HG02884 (cell line): ENCODE results near the gene UBB.
A peak's percentile ranks its signal among the peaks of the same experiment; 100 is the strongest.
"Not testable (repeated sequence)": the region's sequence is repeated elsewhere in the genome, so short reads cannot be mapped to it uniquely, and the experiment has no call there.

Experiments
- ATAC-seq: cut with Tn5 transposase; IDR thresholded peaks from one replicate; pipeline ENCODE4 v1.9.1; 2021; ENCODE audit warnings: mild to moderate bottlenecking, moderate library complexity; ENCODE audit not compliant: unreplicated experiment

Gene UBB

GRCh38 chr17:16374146-16374938 lies 6.5 kb upstream of the UBB start:
- ATAC-seq = no peak

DNA sequence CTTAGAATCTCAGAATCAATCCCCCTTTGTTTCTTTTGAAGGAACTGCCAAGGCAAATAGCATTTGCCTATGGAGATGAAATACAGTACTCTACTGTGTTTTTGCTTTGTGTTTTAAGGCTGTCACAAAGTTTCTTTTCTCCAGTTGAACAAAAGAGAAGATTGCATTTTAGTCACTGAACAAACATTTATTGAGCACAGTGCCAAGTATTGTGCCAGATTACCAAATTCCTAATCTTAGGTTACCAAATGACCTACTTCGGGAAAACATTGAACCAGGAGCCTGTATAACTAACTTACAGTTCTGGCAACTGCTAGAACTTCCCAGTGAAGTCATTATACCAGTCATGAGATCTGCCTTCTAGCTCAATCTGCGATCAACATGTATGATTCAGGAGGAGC lies 3.0 kb upstream of the UBB start:
- no peak for ATAC-seq

DNA sequence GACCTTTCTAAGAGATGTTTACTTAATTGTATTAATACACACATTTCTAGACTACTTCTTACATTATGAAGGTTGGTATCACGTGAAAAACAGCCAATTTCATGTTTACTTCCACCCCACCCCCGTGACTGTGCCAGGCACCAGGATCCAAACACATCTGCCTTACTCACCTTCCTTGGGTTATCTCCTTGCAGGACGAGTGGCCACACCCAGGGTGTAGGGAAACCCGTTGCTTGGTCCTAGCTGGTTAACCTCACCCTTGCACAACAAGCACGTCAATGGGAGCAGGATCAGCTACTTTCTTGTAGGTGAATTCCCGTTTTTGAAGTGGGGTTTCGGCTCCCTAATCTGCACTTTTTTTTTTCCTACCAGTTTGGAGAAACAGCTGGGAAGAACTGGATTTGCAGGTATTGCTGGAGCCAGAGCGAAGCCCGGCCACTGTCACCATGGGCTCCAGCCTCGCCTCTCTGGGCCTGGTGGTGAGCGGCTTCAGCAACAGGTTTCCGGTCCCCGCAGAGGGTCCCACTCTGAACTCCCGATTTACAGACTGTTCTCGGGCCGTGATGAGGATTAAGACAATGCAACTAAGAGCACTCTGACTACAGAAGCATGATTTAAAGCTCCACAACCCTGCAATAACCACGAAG lies 2.1 kb upstream of the UBB start:
- ATAC-seq = no peak

DNA sequence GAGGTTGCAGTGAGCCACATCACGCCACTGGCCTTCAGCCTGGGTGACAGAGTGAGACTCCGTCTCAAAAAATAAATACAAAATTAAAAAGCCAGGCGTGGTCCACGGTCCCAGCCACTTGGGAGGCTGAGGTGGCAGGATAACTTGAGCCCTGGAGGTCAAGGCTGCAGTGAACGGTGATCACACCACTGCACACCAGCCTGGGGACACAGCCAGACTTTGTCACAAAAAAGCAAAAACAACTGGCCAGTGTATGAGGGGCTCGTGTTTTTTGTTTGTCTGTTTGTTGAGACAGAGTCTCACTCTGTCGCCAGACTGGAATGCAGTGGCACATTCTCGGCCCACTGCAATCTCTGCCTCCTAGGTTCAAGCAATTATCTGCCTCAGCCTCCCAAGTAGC lies 1.2 kb upstream of the UBB start:
- no peak for ATAC-seq

DNA sequence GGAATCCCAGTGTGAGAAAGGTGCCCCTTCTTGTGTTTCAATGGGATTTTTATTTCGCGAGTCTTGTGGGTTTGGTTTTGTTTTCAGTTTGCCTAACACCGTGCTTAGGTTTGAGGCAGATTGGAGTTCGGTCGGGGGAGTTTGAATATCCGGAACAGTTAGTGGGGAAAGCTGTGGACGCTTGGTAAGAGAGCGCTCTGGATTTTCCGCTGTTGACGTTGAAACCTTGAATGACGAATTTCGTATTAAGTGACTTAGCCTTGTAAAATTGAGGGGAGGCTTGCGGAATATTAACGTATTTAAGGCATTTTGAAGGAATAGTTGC lies 567 bp downstream of the UBB start:
- no peak for ATAC-seq

DNA sequence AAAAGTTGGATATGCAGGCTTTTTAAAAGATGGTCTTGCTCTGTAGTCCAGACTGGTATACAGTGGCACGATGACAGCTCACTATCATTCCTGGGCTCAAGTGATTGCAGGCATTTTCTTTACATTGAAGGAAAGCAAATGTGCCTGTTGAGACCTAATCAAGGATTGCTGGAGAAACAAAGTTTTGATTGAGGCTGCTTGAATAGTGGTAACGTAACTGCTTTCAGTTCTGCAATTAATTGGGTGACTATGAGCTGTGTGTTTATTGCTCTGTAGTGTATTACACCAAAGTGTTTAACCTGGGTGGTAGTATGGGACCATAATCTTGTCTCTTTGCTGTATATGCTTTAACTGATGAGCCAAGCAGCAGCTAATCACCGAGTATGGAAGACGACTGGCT lies 2.3 kb downstream of the UBB start:
- ATAC-seq = no peak

GRCh38 chr17:16383772-16384287 lies 2.9 kb downstream of the UBB start:
- no peak for ATAC-seq

DNA sequence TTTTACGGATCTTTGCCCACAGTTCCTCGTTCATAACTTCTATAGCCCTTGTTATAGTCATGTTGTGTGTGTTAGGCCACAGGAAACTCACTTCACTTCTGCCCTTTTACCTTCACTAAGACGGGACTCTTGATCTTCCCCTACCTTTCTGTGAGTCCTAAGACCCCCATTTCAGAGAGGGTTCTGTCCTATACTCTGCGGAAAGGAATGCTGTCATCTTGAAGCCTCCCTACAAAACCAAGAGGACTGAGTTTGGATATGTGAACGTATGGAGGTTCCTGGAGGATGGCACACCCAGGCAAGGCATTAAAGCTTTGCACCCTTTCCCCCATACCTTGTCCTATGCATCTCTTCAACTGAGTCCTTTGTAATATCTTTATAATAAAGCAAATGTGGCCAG lies 3.7 kb downstream of the UBB start:
- no peak for ATAC-seq

DNA sequence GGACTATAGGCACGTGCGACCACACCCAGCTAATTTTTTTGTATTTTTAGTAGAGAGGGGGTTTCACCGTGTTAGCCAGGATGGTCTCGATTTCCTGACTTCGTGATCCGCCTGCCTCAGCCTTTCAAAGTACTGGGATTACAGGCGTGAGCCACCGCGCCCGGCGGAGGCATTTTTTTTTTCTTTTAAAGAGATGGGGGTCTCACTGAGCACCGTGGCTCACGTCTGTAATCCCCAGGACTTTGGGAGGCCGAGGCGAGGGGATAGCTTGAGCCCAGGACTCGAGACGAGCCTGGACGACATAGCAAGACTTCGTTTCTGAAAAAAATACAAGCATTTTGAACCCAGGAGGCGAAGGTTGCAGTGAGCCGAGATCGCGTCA lies 5.2 kb downstream of the UBB start:
- ATAC-seq = not testable (repeated sequence)

GRCh38 chr17:16391451-16391850 lies 10.6 kb downstream of the UBB start:
- no peak for ATAC-seq

GRCh38 chr17:16392491-16392890 lies 11.6 kb downstream of the UBB start:
- not testable (repeated sequence) for ATAC-seq

DNA sequence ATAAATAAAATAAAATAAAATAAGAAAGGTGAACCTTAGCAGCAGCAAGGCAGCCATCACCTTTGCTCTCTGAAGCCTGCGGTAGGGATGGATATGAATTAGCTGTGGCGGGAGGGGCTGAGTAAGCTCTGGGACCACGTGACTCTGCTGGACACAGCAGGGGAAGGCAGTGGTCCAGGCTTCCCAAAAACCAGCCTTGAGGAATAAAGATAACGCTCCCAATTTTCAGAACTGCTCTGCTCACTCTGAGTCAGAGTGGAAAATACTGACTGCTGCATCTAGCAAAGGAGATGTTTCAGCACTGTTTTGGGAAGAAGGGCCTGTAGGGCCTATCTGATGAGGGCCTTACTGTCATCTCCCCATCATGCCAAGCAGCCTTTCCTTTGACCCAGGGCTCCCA lies 15.0 kb downstream of the UBB start:
- ATAC-seq = not testable (repeated sequence)

GRCh38 chr17:16396693-16397092 lies 15.8 kb downstream of the UBB start:
- not testable (repeated sequence) for ATAC-seq

- ATAC-seq = peak; percentile 81
Observed at GRCh38 chr17:16398270-16399267, 17.7 kb downstream of the UBB start.

GRCh38 chr17:16403847-16404246 lies 23.0 kb downstream of the UBB start:
- not testable (repeated sequence) for ATAC-seq

DNA sequence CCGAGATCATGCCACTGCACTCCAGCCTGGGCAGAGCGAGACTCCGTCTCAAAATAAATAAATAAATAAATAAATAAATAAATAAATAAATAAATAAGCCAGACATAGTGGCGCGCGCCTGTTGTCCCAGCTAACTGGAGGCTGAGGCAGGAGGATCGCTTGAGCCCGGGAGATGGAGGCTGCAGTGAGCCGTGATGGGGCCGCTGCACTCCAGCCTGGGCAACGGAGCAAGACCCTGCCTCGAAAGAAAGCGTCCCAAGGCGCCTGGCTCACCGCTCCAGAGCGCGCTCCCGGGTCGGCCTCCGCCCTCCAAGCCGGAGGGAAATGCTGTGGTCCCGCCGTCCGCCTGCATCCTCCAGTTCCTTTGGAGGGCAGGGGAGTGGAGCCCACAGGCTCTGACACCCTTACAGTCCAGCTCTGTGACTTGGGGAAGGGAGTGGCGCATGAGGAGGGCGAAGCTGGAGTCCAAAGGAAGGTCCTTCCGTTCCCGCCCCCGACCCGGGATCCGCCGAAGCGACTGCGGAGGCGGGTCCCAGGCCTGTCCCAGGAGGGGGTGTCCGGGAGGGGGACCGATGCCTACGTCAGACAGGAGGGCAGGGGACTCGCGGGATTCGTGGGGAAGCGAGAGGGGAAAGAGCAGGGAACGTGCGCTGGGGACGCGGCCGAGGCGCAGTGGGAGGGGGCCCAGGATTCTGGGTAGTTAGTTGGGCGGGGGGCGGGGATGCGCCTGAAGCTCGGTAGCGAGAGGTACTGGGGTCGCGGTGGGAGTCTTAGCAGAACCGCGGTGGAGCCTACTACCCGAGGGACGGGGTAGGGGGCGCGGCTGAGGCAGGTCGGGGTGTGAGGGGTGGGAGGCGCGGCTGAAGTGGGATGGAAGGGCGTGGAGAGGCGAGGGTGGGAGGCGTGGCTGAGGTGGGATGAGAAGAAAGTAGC lies 26.1 kb downstream of the UBB start:
- no peak for ATAC-seq

DNA sequence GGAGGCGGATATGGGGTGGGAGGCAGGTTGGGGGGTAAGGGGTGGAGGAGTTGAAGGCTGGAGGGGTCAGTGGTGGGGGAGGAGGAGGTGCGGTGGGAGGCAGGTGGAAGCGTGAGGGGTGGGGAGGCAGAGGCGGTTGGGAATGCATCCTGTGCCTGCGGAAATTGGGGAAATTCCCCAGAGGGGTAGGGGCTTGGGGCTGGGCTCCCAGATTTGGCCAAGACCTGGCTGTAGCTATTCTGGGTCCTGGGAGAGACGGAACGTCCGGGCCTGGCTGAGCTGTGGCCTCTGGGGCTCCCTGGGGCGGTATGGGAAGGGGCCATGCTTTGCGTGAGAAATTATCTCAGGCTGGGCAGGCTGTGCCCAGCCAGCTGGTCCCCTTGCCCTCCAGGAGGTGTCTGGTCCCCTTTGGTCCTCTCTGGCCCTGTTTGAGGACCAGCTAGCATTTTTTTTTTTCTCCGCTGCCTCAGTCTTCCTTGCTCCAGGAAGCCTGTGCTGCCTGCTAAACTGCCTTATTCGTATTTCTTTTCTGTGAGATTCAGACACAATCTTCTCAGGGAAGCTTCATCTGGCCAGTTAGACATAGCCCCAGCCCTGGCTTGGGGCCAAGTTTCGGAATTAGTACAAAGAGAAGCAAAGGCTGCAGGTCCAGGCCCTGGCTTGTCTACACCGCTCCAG lies 27.2 kb downstream of the UBB start:
- ATAC-seq = peak; percentile 86

GRCh38 chr17:16415031-16415924 lies 34.4 kb downstream of the UBB start, which contains the start of gene TRPV2:
TSS of gene TRPV2 (plus strand) at chr17:16415571. CDS start at chr17:16417669, 2,098 bp downstream.
- no peak for ATAC-seq
